ENCODE measurements around the gene DNAJB14.

Gene DNAJB14

GRCh38 chr4:99938243-99938753, 8.1 kb downstream of the DNAJB14 start:
- TF ChIP-seq YY1 (IDR thresholded peaks at IDR 0.05; ENCODE audit: insufficient read depth, insufficient read length): no peak
- no peak for TF ChIP-seq SUZ12 (IDR thresholded peaks at IDR 0.05; ENCODE audit: extremely low read depth, insufficient read depth, insufficient read length)
- TF ChIP-seq ZNF274 (IDR thresholded peaks at IDR 0.05; ENCODE audit: low read depth, low read length): no peak
- Histone ChIP-seq H3K4me3 (ENCODE audit: insufficient read length, low read depth) (no peak overlapping the region), H3K9me3 (ENCODE audit: insufficient read depth, low read length) (no peaks in the 10 kb centered on the region), H3K9ac (ENCODE audit: insufficient read length, low read depth) (no peak overlapping the region), H3K27me3 (ENCODE audit: insufficient read depth, insufficient read length) (no peaks in the 10 kb centered on the region), H3K36me3 (ENCODE audit: insufficient read depth, insufficient read length, low read length) (no peaks in the 10 kb centered on the region), H3K4me1 (ENCODE audit: insufficient read depth, insufficient read length) (no peaks in the 10 kb centered on the region)
- no peak for DNase-seq (ENCODE audit: low read depth, low spot score)

DNA sequence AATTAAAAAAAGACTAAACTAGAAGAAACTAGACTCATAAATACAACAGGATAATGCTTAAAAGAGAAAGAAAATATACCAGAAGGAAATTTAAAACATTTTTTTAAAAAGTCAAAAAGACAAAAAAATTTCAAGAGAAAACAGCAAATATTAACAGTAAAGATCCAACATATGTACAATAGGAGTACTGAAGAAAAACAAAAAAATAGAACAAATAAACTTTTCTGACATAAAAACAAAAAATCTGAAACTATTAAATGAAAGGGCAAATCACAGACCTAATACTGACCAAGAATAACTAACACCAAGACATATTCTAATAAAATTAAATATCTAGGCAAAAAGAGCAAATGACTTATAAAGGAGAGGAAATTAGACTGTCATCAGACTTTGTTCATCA, 11.5 kb downstream of the DNAJB14 start:
- H3K4me3 ChIP-seq (ENCODE audit: insufficient read length, low read depth): no peak overlapping the region
- H3K4me1 ChIP-seq (ENCODE audit: insufficient read depth, insufficient read length): no peaks in the 10 kb centered on the region
- no peaks in the 10 kb centered on the region for H3K27me3 ChIP-seq (ENCODE audit: insufficient read depth, insufficient read length)
- TF ChIP-seq ZNF274 (IDR thresholded peaks at IDR 0.05; ENCODE audit: low read depth, low read length) (no peak), YY1 (IDR thresholded peaks at IDR 0.05; ENCODE audit: insufficient read depth, insufficient read length) (no peak), SUZ12 (IDR thresholded peaks at IDR 0.05; ENCODE audit: extremely low read depth, insufficient read depth, insufficient read length) (no peak)
- no peak overlapping the region for H3K9ac ChIP-seq (ENCODE audit: insufficient read length, low read depth)
- peaks cover 4% of the 10 kb centered on the region for H3K36me3 ChIP-seq (ENCODE audit: insufficient read depth, insufficient read length, low read length)
- H3K9me3 ChIP-seq (ENCODE audit: insufficient read depth, low read length): no peaks in the 10 kb centered on the region
- no peak for DNase-seq (ENCODE audit: low read depth, low spot score)

GRCh38 chr4:99927566-99927965, 18.9 kb downstream of the DNAJB14 start:
- Histone ChIP-seq H3K4me3 (ENCODE audit: insufficient read length, low read depth) (no peak overlapping the region), H3K36me3 (ENCODE audit: insufficient read depth, insufficient read length, low read length) (peaks cover 16% of the 10 kb centered on the region), H3K27me3 (ENCODE audit: insufficient read depth, insufficient read length) (no peaks in the 10 kb centered on the region), H3K9me3 (ENCODE audit: insufficient read depth, low read length) (no peaks in the 10 kb centered on the region), H3K4me1 (ENCODE audit: insufficient read depth, insufficient read length) (no peaks in the 10 kb centered on the region), H3K9ac (ENCODE audit: insufficient read length, low read depth) (no peak overlapping the region)
- no peak for DNase-seq (ENCODE audit: low read depth, low spot score)
- TF ChIP-seq YY1 (IDR thresholded peaks at IDR 0.05; ENCODE audit: insufficient read depth, insufficient read length) (no peak), ZNF274 (IDR thresholded peaks at IDR 0.05; ENCODE audit: low read depth, low read length) (no peak), SUZ12 (IDR thresholded peaks at IDR 0.05; ENCODE audit: extremely low read depth, insufficient read depth, insufficient read length) (no peak)

DNA sequence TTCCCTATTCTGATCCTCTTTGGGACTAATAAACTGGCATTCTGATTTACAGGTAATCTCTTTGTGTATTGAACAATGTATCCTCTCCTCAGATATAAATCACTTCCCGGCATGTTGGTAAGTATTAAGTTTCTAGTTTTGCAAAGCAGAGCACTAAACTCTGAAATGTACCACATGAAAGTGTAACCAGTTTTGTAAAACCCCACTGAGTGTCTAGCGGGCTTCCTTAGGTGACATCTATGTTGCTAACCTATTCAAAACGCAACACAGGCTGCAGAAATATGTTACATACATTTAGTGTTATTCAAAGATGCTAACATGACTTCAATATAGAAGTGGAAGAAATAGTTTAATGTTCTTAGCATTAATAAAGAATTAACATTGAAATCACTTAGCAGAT, 25.2 kb downstream of the DNAJB14 start:
- Histone ChIP-seq H3K27me3 (ENCODE audit: insufficient read depth, insufficient read length) (no peaks in the 10 kb centered on the region), H3K36me3 (ENCODE audit: insufficient read depth, insufficient read length, low read length) (peaks cover 9% of the 10 kb centered on the region)
- DNase-seq (ENCODE audit: low read depth, low spot score): no peak

GRCh38 chr4:99918656-99919055, 27.8 kb downstream of the DNAJB14 start:
- Histone ChIP-seq H3K4me1 (ENCODE audit: insufficient read depth, insufficient read length) (no peaks in the 10 kb centered on the region), H3K9me3 (ENCODE audit: insufficient read depth, low read length) (peaks cover 8% of the 10 kb centered on the region; the same call in 1 of the 2 replicates), H3K9ac (ENCODE audit: insufficient read length, low read depth) (no peak overlapping the region), H3K27me3 (ENCODE audit: insufficient read depth, insufficient read length) (no peaks in the 10 kb centered on the region), H3K4me3 (ENCODE audit: insufficient read length, low read depth) (no peak overlapping the region), H3K36me3 (ENCODE audit: insufficient read depth, insufficient read length, low read length) (peaks cover 8% of the 10 kb centered on the region)
- no peak for DNase-seq (ENCODE audit: low read depth, low spot score)
- TF ChIP-seq SUZ12 (IDR thresholded peaks at IDR 0.05; ENCODE audit: extremely low read depth, insufficient read depth, insufficient read length): no peak
- no peak for TF ChIP-seq YY1 (IDR thresholded peaks at IDR 0.05; ENCODE audit: insufficient read depth, insufficient read length)
- no peak for TF ChIP-seq ZNF274 (IDR thresholded peaks at IDR 0.05; ENCODE audit: low read depth, low read length)

More for the DNA sequence above, 25.2 kb downstream of the DNAJB14 start:
- no peak for TF ChIP-seq ZNF274 (IDR thresholded peaks at IDR 0.05; ENCODE audit: low read depth, low read length)
- H3K9me3 ChIP-seq (ENCODE audit: insufficient read depth, low read length): peaks cover 8% of the 10 kb centered on the region; the same call in 1 of the 2 replicates
- H3K4me1 ChIP-seq (ENCODE audit: insufficient read depth, insufficient read length): no peaks in the 10 kb centered on the region
- H3K4me3 ChIP-seq (ENCODE audit: insufficient read length, low read depth): no peak overlapping the region
- H3K9ac ChIP-seq (ENCODE audit: insufficient read length, low read depth): no peak overlapping the region

GRCh38 chr4:99917575-99917974, 28.8 kb downstream of the DNAJB14 start:
- TF ChIP-seq ZNF274 (IDR thresholded peaks at IDR 0.05; ENCODE audit: low read depth, low read length): no peak
- TF ChIP-seq YY1 (IDR thresholded peaks at IDR 0.05; ENCODE audit: insufficient read depth, insufficient read length): no peak
- no peak for TF ChIP-seq SUZ12 (IDR thresholded peaks at IDR 0.05; ENCODE audit: extremely low read depth, insufficient read depth, insufficient read length)
- Histone ChIP-seq H3K36me3 (ENCODE audit: insufficient read depth, insufficient read length, low read length) (peaks cover 6% of the 10 kb centered on the region), H3K27me3 (ENCODE audit: insufficient read depth, insufficient read length) (no peaks in the 10 kb centered on the region), H3K9me3 (ENCODE audit: insufficient read depth, low read length) (peaks cover 8% of the 10 kb centered on the region; the same call in 1 of the 2 replicates), H3K9ac (ENCODE audit: insufficient read length, low read depth) (no peak overlapping the region), H3K4me3 (ENCODE audit: insufficient read length, low read depth) (no peak overlapping the region), H3K4me1 (ENCODE audit: insufficient read depth, insufficient read length) (no peaks in the 10 kb centered on the region)
- no peak for DNase-seq (ENCODE audit: low read depth, low spot score)

- peaks cover 5% of the 10 kb centered on the region for H3K36me3 ChIP-seq (ENCODE audit: insufficient read depth, insufficient read length, low read length)
- no peak for DNase-seq (ENCODE audit: low read depth, low spot score)
- TF ChIP-seq ZNF274 (IDR thresholded peaks at IDR 0.05; ENCODE audit: low read depth, low read length) (no peak), SUZ12 (IDR thresholded peaks at IDR 0.05; ENCODE audit: extremely low read depth, insufficient read depth, insufficient read length) (no peak), YY1 (IDR thresholded peaks at IDR 0.05; ENCODE audit: insufficient read depth, insufficient read length) (no peak)
These were observed 31.0 kb downstream of the DNAJB14 start for GRCh38 chr4:99915449-99915848.

More at GRCh38 chr4:99915449-99915848, 31.0 kb downstream of the DNAJB14 start:
- H3K4me1 ChIP-seq (ENCODE audit: insufficient read depth, insufficient read length): no peaks in the 10 kb centered on the region
- no peak overlapping the region for H3K9ac ChIP-seq (ENCODE audit: insufficient read length, low read depth)
- H3K27me3 ChIP-seq (ENCODE audit: insufficient read depth, insufficient read length): no peaks in the 10 kb centered on the region
- peaks cover 8% of the 10 kb centered on the region; the same call in 1 of the 2 replicates for H3K9me3 ChIP-seq (ENCODE audit: insufficient read depth, low read length)
- no peak overlapping the region for H3K4me3 ChIP-seq (ENCODE audit: insufficient read length, low read depth)
